NCI-H2081 treated with DMSO at 0.1 percent for 48 hours (cell line): ENCODE measurements around the gene CDH23.

Source experiments
- DNase-seq: peaks from one replicate; lab custom pipeline; 2025; lab: John Stamatoyannopoulos, UW

CDH23 gene

DNA sequence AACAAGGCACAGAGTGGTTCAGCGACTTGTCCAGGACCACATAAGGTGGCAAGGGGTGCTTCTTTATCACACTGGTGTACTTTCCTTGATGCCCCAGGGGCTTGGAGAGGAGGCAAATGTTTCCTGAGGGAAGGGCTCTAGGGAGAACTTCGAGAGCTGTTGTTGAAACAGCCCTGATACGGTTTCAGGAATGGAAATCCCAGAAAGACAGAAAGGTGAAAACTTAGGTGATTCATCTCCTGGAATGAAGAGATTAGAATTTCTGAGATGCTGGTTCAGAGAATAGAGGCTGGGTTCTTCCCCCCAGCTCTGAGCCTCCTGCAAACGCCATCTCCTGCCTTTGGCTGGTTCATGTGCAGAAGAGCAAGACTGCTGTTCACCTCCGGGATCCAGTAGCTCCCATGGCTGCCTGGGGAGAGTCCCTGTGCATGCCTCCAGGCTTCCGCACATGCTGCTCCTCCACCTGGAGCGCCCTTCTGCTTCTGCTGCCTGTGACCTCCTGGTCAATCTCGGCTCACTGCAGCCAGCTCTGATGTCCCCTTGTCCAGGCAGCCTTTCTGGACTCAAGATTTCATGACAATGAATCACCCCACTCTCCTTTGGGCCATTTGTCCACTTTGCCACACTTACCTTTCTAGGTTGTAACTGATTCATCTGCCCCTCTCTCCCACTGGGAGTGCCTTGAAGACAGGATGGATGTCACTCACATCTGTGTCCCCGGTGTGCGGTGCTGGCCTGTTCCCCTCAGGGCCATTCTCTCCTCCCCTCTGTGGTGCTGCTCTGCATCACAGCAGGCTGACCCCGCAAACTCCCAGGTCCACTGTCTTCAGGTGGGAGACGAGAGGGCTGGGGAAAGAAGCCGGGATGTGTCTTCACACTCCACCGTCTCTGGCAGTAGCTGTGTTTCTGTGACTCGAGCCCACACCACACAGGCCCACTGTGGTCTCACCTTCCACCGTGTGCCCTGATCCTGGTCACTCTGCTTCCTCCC lies 3.6 kb upstream of the CDH23 start:
- DNase-seq, result no peak

DNA sequence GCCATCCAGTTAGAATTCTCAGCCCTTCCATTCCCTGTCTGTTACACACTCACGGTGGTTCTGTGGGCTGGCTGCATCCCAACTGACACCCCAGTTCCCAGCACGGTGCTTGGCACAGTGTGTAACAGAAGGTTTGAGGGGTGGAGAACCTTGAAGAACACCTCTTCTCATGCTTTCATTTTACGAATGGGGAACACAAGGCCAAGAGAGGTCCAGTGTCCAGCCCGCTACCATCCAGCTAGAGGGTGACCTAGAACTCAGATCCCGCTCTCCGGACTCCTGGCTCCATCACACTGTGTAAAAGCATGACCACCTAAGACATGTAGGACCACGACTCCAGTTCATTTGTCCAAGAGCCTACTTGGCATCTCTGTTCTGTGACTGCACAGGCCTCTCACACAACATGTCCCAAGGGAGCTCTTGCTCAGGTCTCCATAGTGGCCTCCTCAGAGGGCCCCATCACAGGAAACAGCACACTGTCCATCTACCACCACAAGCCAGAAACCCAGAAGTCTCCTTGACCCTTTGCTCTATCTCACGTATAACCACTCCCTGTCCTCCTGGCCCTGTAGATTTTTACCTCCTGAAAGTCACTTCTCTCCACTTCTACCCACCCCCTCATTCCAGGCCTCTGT lies 2.8 kb upstream of the CDH23 start:
- no peak for DNase-seq

DNA sequence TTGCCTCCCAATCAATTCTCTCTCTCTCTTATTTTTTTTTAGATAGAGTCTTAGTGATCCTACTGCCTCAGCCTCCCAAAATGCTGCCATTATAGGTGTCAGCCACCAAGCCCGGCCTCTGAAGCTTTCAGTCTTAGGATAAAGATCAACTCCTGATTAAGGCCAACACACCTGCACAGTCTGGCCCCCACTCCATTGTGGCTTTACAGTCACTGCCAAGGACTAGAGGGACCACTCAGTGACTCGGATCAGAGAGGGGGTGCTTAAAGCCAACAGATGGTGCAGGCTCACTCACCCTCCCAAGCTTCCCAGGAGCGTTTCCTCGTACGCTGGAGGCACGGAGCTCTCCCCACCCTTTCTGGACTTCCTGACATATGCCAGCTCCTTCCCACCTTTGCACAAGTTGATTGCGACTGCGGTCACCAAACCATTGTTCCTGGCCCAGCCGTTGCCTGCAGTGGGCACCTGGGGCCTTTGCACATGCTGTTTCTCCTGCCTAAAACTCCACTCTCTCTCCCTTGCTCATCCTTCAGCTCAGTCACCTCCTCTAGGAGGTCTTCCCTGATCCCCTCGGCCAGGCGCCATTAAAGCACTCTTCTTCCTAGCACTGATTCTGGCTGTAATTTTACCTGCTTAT lies 1.7 kb upstream of the CDH23 start:
- no peak for DNase-seq

DNA sequence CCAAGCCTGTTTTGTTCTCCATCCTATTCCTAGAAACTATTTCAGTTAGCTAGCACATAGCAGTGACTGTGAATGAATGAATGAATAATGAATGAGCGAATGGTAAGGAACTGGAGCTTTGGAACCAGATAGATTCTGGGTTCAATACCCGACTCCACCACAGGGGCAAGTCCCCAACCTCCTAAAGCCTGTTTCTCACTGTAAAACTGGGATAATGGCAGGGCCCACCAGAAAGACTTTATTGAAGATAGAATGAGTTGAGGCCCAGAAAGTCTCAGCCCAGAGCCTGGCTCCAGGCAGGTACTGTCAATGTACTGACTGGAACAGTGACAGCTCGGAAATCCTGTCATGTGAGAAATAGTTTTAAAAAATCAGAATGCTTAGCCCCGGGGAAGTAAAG lies 1.1 kb upstream of the CDH23 start:
- no peak for DNase-seq

DNA sequence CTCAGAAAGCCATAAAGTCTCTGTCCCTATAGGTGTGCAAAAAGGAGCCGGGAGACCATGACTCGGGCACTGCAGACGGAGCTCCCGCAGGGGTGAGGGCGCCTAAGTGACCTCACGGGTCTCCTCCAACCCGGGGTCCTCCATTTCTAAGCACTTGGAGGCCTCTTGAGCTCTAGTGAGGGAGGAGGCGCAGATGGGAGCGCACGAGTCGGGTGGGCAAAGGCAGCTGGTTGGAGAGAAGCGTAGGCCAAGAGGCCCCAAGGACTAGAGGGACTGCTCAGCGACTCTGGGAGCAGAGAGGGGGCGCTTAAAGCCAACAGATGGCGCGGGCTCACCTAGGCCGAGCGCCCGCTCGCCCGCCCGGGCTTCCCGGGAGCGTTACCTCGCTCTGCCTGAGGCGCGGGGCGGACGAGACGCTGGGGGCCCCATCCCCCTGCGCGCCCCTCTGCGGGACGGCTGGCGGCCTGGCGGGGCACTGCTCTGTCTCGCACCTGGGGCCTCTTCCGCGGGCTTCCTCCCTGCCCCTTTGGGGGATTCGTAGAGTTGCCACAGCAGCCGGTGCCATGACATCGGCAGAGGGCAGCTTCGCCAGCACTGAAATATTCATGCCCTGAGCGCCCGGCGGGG lies 523 bp upstream of the CDH23 start:
- DNase-seq, result no peak

DNA sequence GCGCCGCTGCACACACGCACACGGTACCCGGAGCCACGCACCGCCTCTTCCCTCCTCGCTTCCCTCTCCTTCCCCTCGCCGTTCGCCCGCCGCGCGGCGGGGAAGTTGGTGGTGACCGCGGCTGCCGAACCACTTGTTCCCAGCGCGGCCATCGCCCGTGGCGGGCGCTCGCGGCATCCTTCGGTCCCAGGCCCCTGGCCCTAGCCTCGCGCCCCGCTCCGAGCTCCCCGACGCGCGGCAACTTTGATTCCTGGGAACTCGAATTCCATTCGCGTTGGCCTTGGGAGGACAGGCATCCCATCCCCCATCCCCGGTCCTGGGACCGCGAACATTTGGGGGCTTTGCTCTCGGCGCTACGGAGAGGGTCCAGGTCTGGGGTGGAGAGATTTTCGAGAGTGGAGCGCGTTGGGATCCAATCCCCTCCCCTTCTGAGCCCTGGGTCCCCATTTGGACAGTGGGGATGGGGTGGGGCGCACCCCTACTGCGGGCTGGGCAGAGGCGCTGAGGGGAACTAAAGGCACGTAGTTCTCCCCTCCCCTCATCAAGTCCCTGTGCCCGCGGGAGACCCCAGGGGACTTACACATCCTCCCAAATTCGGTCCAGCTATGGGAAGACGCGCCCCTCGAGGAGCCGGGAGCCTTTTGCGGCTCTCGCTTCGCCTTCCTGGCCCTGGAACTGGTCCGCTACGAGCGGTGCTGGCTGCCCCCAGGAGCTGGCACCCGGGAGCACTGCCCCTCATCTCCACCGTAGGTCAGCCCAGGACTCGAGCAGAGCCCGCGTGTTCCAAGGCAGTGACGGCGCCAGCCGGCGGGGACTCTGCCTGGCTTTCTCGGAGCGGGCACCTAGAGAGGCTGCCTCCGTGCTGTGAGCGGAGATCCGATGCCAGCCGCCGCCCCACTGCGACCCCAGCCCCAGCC lies 834 bp downstream of the CDH23 start:
- DNase-seq, result no peak

DNA sequence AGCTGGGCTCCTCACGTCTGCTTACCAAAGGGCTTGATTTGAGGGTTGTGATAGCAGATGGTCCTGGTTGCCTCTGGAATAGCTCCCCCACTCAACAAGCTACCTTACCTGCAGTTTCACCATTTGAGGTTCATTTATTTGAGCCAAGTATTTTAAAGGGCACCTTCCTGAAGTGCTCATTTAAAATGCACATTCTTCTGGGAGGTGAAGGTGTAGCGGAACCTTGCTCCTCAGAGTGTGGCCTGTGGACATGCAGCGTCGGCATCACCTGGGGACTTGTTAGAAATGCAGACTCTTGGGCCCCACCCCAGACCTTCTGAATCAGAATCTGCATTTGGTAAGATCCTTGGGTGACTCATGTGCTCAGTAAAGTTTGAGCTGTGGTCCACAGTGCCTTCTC lies 2.3 kb downstream of the CDH23 start:
- DNase-seq, result no peak

DNA sequence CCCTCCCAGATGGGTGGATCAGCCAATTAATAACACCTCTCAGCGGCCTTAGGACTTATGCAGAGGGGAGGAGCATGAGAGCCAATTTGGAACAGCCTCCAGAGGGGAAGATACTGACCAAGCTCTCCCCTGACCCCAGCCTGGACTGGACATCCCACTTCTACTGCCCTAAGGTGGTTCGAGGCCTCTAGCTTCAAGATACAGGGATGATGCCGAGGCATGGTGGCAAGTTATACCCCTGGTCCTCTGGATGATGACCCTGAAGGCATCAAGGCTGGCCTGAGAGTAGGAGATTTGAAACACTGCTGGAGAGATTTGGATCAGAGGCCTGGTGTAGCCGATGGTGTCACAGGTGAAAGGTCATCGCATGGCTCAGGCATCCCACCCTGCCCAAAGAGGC lies 3.2 kb downstream of the CDH23 start:
- DNase-seq, result no peak

DNA sequence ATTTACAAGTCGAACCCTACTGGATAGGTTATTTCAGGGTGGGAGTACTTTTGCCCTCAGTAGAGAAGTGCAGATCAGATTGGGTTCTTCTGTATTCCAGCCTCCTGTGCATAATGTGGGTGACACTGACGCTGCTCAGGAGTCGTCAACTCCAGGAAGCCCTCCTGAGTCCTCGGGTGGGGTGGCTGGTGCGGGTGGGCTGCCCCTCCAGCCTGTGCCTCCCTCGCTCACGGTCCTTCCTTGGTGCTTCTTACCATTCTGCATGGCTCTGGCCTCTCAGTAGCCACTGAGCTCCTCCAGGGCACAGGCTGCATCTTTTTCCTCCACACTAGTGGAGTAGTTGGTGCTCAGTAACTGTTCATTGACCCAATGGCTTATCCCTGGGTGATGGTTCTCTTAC lies 4.3 kb downstream of the CDH23 start:
- no peak for DNase-seq

DNA sequence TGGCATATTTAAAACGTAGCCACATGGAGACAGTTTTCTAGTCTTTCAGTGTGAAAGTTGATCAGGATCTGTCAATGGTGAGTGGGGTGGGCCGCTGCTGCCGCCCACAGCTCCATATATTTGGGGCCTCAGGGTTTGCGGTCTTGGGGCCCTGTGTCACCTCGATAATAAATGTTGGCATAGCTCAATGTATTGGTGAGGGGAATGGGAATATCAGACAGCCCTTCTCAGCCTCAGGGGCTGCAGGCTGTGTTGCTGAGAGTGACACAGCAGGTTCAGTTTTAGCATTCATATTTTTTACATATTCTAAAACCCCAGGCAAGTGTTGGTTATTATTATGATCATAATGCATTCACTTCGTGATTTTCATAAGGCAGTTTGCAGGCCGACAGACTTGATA lies 5.3 kb downstream of the CDH23 start:
- no peak for DNase-seq

DNA sequence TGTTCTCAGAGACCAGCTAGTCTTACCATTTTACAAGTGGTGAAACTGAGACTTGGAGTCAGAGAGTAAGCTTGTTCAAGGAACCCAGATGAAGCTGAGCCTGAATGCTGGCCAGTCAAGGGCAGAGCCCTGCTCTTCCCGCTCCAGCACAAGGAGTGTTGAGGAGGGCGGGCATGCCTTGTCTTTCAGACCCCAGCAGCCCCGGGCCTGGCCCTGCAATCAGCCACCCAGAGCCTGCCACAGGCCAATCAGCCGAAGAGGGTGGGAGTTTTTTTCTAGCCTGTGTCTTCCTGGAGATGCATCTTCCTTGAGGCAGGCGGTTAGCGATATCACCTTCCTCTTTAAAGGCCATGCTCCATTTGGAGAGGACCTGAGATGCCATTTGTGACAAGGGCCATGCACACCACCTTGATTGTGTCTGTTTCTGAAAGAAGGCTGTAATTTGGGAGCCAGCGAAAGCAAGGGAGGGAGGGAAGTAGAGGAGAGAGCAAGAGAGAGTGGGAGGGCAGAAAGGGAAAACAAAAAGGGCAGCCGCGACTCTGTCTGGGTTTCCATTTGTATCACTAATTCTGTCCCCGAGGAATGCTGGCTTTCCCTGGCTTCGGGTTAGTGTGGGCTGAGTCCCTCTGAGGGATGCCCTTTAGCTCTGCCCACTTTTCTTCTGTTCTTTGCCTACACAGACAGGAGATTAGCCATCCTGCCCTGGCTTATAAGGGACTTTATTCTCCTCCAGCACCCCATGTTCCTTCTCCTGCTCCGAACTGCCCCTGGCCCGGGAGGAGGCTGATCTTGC lies 8.0 kb downstream of the CDH23 start:
- no peak for DNase-seq

DNA sequence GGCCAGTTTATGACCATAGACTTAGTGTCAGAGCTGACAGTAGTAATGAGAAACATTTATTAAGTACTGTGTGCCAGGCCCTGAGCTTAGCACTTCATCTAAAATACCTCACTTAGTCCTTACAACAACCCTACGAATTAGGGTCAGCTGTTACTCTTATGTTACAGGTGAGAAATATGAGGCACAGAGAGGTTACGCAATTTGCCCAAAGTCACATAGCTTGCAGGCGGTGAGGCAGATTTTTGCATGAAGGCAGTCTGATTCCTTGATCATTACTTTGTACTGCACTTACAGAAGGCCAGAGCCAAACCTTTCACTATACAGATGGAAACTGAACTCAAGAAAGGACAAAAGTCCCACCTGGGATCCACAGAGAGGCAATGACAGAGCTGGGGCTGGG lies 10.2 kb downstream of the CDH23 start:
- DNase-seq, result no peak

DNA sequence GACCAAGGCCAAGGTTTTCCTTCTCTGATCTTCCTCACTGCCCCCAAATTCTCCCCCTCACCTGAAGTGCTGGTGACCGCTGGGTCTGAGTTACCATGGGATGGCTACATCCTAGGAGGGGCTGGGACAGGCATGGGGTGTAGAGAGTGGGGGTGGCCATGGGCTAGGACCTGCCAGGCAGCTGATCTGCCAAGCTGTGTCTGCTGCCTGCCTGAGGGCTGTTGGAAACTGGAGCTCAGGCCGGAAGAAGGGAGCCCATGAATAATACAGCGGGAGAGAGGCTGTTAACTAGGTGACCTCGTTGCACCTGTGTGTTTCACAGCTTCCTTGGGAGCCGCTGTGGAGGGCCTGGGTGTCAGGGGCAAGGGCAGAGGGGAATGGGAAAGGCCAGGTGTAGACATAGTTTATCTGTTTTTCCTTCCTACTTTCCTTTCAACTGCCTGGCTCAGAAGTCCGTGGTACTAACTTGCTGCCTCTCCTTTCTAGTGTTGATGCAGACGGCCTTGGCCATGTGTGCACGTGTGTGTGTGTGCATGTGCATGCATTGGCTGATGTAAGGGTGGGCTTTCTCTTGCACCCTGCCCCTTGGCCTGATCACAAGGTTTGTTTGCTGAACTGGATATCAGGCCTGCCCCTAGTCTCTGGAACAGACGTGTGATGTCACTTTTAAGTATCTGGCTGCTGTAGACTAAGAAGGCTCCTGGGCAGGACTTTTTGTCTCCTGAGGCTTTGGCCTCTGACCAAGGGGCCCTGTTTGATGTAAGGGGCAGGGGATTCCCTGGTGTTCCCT lies 11.9 kb downstream of the CDH23 start:
- no peak for DNase-seq

DNA sequence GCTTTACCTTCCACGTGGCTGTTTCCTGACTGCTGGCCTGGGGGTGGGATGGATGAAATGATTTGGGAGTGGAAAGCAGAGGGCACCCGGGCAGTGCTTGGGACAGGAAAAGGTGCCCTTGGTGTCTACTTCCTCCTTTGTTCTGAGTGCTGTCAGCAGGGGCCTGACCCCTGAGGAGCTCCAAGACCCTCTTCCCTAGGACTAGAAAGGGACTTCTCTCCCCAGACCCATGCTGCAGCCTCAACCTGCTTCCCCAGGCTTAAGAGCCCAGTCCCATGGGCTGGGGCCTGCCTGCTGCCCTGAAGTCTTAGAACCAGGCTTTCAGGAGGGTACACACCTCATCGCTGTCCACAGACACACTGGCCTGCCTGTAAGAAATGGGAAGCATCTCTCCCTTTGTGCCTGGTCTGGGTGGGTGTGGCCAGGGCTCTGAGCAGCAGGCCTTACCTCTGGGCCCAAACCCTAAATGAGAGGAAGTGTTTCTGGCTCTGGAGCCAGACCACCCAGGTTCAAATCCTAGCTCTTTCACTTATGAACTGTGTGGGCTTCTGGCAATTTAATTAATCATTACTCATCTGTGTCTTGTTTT lies 12.9 kb downstream of the CDH23 start:
- DNase-seq, result no peak

DNA sequence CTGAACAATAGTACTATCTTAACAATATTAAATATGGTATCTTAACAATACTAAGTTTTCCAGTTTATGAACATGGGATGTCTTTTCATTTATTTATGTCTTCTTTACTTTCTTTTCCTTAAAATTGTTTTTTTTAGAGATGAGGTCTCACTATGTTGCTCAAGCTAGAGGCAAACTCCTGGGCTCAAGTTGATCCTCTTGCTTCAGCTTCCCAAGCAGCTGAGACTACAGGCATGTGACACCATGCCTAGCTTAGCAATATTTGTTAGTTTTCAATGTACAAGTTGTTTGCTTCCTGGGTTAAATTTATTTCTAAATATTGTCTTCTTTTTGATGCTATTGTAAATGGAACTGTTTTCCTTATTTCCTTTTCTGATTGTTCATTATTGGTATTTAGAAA lies 16.9 kb downstream of the CDH23 start:
- DNase-seq, result no peak

DNA sequence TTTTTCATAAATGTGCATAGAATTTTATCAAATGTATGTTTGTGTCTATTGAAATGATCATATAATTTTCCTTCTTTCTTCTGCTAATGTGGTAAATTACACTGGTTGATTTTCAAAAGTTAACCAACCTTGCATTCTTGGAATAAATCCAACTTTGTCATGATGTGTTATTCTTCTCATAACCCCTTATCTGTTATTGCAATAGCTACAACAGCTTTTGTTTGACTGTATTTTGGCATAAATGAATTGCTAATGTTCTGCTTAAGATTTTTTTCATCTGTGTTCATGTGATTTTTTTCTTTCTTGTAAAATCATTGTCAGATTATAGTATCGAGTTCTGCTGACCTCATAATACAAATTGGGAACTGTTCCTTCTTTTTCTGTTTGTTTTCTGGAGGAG lies 17.6 kb downstream of the CDH23 start:
- no peak for DNase-seq

DNA sequence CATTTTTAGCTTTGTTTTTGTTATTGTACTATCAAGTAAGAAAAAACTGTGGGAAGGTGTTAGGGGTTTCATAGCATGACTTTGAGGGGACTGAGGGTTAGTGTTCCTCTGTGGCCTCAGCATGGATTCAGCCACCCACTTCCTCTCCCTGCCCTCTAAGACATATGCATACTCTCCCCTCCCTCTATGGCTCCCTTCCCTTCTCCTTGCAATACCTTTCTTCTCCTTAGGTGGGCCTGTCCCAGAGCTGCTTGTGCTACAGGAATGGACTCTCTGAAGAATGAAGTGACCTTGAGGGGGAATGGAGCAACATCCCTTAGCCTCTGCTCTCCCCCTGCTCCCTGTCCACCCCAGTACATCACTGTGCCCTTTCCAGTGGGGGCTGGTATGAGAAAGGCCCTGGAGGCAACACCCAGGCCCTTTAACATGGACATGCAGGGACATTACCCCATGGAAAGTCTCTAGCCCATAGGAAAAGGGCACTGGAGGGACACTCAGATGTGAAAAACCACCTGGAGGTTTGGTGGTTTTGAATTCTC lies 22.4 kb downstream of the CDH23 start:
- DNase-seq, result no peak

DNA sequence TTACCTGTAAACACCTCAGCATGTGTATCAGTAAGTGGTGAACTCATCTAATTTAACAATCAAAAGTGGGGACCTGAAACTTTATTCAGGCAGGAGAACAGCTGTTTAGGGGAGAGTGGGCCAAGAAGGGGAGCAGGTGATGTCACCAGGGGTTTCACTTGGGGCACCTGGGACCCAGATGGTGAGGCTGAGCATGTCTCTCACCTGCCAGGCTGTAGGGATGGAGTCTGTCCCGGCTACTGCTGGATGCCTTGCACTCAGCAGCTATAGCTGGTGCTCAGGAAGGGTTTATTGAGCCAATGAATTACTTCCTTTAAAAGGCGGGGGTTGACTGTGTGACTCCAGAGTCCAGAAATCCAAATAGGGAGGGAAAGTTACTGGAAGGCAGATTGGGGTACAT lies 23.0 kb downstream of the CDH23 start:
- no peak for DNase-seq

DNA sequence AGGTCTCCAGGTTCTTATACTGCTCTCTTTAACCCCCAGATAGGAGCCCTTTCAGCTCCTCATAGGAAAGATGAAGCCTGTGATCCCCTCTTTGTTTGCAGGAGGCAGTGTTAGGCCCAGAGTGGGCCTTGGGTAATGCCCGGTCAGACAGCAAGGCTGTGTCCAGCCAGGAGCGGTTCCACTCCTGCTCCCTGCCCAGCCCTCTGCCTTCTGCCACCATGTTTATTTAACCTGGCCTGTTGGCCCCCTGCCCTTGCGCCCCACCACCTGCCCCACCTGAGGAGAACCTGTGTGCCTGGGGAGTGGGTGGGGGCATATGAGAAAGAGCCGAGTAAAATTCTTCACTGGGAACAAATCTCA lies 24.3 kb downstream of the CDH23 start:
- no peak for DNase-seq
